K562 (cell line): ENCODE measurements around the gene KCTD19. TPM values are rescaled to one million over a fixed set of nuclear protein-coding genes. Genes with fewer than 3 reads are reported as not detected.

ENCODE experiments used
- ATAC-seq: fragments of 200-7000 bp; cut with Tn5 transposase; 3 replicates; pipeline ENCODE4 v1.9.1; 2020; ENCODE audit warnings: moderate library complexity
- BruUV-seq: library from RNA; stranded (reverse); fragments of 400-500 nt; replicated peaks from 2 replicates; lab custom pipeline; 2021; lab: Mats Ljungman, UMichigan
- CTCF ChIA-PET: fragments of 300-600 bp; formaldehyde crosslinking; extraction: SDS; loops from one replicate; lab custom pipeline; 2021; ENCODE audit warnings: low intra/inter-chr PET ratio; lab: Yijun Ruan, JAX
- POLR2A ChIA-PET: fragments of 300-600, 350-650 bp; sonication (Branson Sonifier 250); formaldehyde crosslinking; extraction: SDS; loops from one replicate; lab custom pipeline; 2021; ENCODE audit warnings: antibody characterized with exemption, inconsistent platforms; lab: Yijun Ruan, JAX
- DNase-seq, 4 experiments: peaks; one replicate each; pipeline versions ENCODE4 v3.0.0 to v3.0.0-alpha.2; 2011 to 2018; ENCODE audit warnings: low spot score in 3 of 4, mixed read lengths in 3 of 4; ENCODE audit errors: extremely low read depth in 1 of 4
- FAIRE-seq: peaks from 2 replicates; lab custom pipeline; 2011; peaks lifted over from hg19 to GRCh38; lab: Jason Lieb, UNC
- H2AFZ ChIP-seq: 2 replicates; pipeline ENCODE4 v1.6.0; 2011; ENCODE audit warnings: low read depth, low read length, control low read depth, inconsistent platforms
- H3K27ac ChIP-seq: fragments of 200-600 bp; 3 replicates; pipeline ENCODE4 v1.8.0; 2011; ENCODE audit warnings: low read depth, mild to moderate bottlenecking, control low read depth, inconsistent platforms, low read length, moderate library complexity, mixed read lengths; ENCODE audit errors: extremely low read depth
- H3K27me3 ChIP-seq, 2 experiments: fragments of 300-600 bp in 1 of 2; 2 replicates in 1 of 2; 3 replicates in 1 of 2; pipeline versions ENCODE4 v1.6.0 to v1.8.0; 2011; ENCODE audit warnings: inconsistent platforms in 2 of 2, low read length in 2 of 2, mild to moderate bottlenecking in 1 of 2, mixed read lengths in 1 of 2, moderate library complexity in 1 of 2; ENCODE audit not compliant: control insufficient read depth in 2 of 2, insufficient read depth in 2 of 2
- H3K36me3 ChIP-seq: fragments of 300-600 bp; 3 replicates; pipeline ENCODE4 v1.8.0; 2011; ENCODE audit warnings: mild to moderate bottlenecking, low read length, inconsistent platforms; ENCODE audit not compliant: control insufficient read depth, insufficient read depth
- H3K4me1 ChIP-seq, 2 experiments: fragments of 200-600 bp in 1 of 2; replicated peaks in 1 of 2; 2 replicates in 1 of 2; 3 replicates in 1 of 2; pipeline versions ENCODE4 v1.5.1 to v1.8.0; 2011; ENCODE audit warnings: inconsistent platforms in 2 of 2, low read length in 2 of 2, mild to moderate bottlenecking in 1 of 2, mixed read lengths in 1 of 2, moderate library complexity in 1 of 2; ENCODE audit not compliant: control insufficient read depth in 2 of 2, insufficient read depth in 2 of 2
- H3K4me2 ChIP-seq: 2 replicates; pipeline ENCODE4 v1.6.1; 2011; ENCODE audit warnings: low read length, control low read depth, inconsistent platforms, mixed read lengths; ENCODE audit not compliant: insufficient read depth
- H3K4me3 ChIP-seq: fragments of 200-600 bp; sonication (generic), shearing (Covaris generic); 2 replicates; pipeline ENCODE4 v1.5.1; 2016; ENCODE audit warnings: control low read depth, inconsistent platforms
- H3K79me2 ChIP-seq: fragments of 200-600 bp; 3 replicates; pipeline ENCODE4 v1.8.0; 2011; ENCODE audit warnings: low read length, inconsistent platforms; ENCODE audit not compliant: control insufficient read depth, insufficient read depth
- H3K9ac ChIP-seq, 2 experiments: 2 replicates each; pipeline versions ENCODE4 v1.6.0 to v1.6.1; 2011; ENCODE audit warnings: low read depth in 2 of 2, low read length in 2 of 2, control low read depth in 1 of 2, inconsistent platforms in 1 of 2, mild to moderate bottlenecking in 1 of 2, mixed read lengths in 1 of 2; ENCODE audit not compliant: insufficient read depth in 1 of 2
- H3K9me1 ChIP-seq: one replicate; pipeline ENCODE4 v1.6.0; 2011; ENCODE audit warnings: inconsistent platforms, mild to moderate bottlenecking, low read length, moderate library complexity; ENCODE audit not compliant: control insufficient read depth, insufficient read depth
- H3K9me3 ChIP-seq: replicated peaks from 2 replicates; pipeline ENCODE4 v1.5.1; 2011; ENCODE audit warnings: low read depth, low read length, inconsistent platforms; ENCODE audit not compliant: control insufficient read depth, insufficient read depth
- H4K20me1 ChIP-seq: replicated peaks from 2 replicates; pipeline ENCODE4 v1.6.1; 2011; ENCODE audit warnings: low read length, inconsistent platforms, mixed read lengths; ENCODE audit not compliant: control insufficient read depth, insufficient read depth
- BRD9 ChIP-seq: fragments of 450-650 bp; IDR thresholded peaks from 2 replicates; pipeline ENCODE4 v1.6.1; 2018; ENCODE audit warnings: low read depth; ENCODE audit not compliant: partially characterized antibody
- CREB3L1 ChIP-seq: fragments of 450-650 bp; IDR thresholded peaks from 2 replicates; pipeline ENCODE4 v1.6.1; 2014; ENCODE audit warnings: low read depth, mild to moderate bottlenecking, moderate library complexity, borderline replicate concordance
- HDAC1 ChIP-seq, 2 experiments: fragments of 450-650 bp; IDR thresholded peaks; 2 replicates each; pipeline ENCODE4 v1.6.1; 2016 to 2017; ENCODE audit warnings: inconsistent platforms in 1 of 2, mild to moderate bottlenecking in 1 of 2, moderate library complexity in 1 of 2
- PHB ChIP-seq: fragments of 250-450 bp; sonication (Bioruptor Pico); IDR thresholded peaks from 2 replicates; pipeline ENCODE4 v1.5.0; 2021
- ZBTB40 ChIP-seq, 2 experiments: fragments of 450-650 bp in 1 of 2; sonication (generic) in 1 of 2; formaldehyde crosslinking in 1 of 2; IDR thresholded peaks; 2 replicates each; pipeline versions ENCODE4 v1.7.1 to v1.9.0; 2016 to 2022; ENCODE audit warnings: inconsistent platforms in 1 of 2, mild to moderate bottlenecking in 1 of 2, missing genetic modification reagents in 1 of 2
- ZNF436 ChIP-seq: fragments of 250-450, 450-650 bp; sonication (Bioruptor Pico); formaldehyde crosslinking; IDR thresholded peaks from 2 replicates; pipeline ENCODE4 v1.7.0; 2020; ENCODE audit warnings: mild to moderate bottlenecking
- WGBS: fragments of 100-300 bp; shearing (Covaris generic); methylation state at CpG from one replicate; pipeline ENCODE4 v1.1.6; 2016; ENCODE audit warnings: low coverage, mixed read lengths; ENCODE audit not compliant: insufficient coverage; ENCODE audit errors: missing lambda C conversion rate; 5-methylcytosine and 5-hydroxymethylcytosine counted together
- in situ Hi-C: fragments of 300-500 bp; cut with MboI; formaldehyde crosslinking; loops from 4 replicates; pipeline ENCODE4 v1.15.0; 2018; ENCODE audit warnings: inconsistent platforms, mixed read lengths
- intact Hi-C: fragments of 100-400 bp; cut with micrococcal nuclease; formaldehyde crosslinking; loops from 2 replicates; pipeline ENCODE4 v1.14.2; 2022
- polyA plus RNA-seq, 8 experiments: library from polyadenylated mRNA; depleted of rRNA in 4 of 8; stranded (reverse) in 5 of 8; unstranded in 3 of 8; fragments of >200 nt; fragmentation: Nextera tagmentation in 2 of 8; fragmentation: Illumina TruSeq in 1 of 8; extraction: Ambion mirVana in 2 of 8; extraction: Trizol in 1 of 8; gene quantifications; 2 replicates each; pipeline versions ENCODE4 v1.2.1 to v1.2.3, GENCODE V29; 2011 to 2014; ENCODE audit warnings: inconsistent platforms in 1 of 8, missing spikeins in 1 of 8
- total RNA-seq, 7 experiments: library from RNA; depleted of rRNA in 6 of 7; stranded (reverse); fragments of >200 nt in 6 of 7; fragmentation: Illumina TruSeq in 2 of 7; extraction: Trizol in 2 of 7; gene quantifications; 2 replicates each; pipeline versions ENCODE4 v1.2.1 to v1.2.3, GENCODE V29; 2011 to 2021; ENCODE audit warnings: low replicate concordance in 1 of 7

KCTD19 gene
- total and polyA plus RNA-seq, 9 of the 15 experiments (the other 6 are each of a cell fraction or from before 2014, with no cell fraction given), result 0.03 to 0.91 (median 0.22) TPM; not detected in 2

GRCh38 chr16:67279296-67280089 lies 47.0 kb downstream of the KCTD19 start, which contains the start of gene PLEKHG4:
Gene PLEKHG4, plus strand, starts transcription at chr16:67279532. Its CDS starts 513 bp downstream, at chr16:67280045.
- BruUV-seq, result TSS peak; percentile 78
- CTCF ChIA-PET, result interaction anchor here (0.6 to 2.3 kb wide), 5 partner anchors 11 to 138 kb away, joined by 3 to 18 read pairs (median 7); no protein-coding TSS in a partner anchor
- ATAC-seq, result peak; percentile 98
- no peak for TF ChIP-seq BRD9
- TF ChIP-seq CREB3L1, result peak; percentile 77; the same call in 1 of the 2 replicates
- peak; percentile 53 for TF ChIP-seq ZBTB40 (IDR thresholded peaks at IDR 0.05)
- TF ChIP-seq ZBTB40 (CRISPR knock-in tag; IDR thresholded peaks at IDR 0.05), result no peak
- TF ChIP-seq ZNF436, result no peak
- TF ChIP-seq HDAC1 (IDR thresholded peaks at IDR 0.05), result peak in 1 of 2 experiments; percentile 26; a peak in 1 of 4 replicates
- TF ChIP-seq PHB (CRISPR knock-in tag), result peak; percentile 88; the same call in 1 of the 2 replicates

More at GRCh38 chr16:67279296-67280089, 47.0 kb downstream of the KCTD19 start, which contains the start of gene PLEKHG4:
- in situ Hi-C loops (no loop called here), intact Hi-C loops (loop anchor here (5.0 kb wide), 1 partner anchor 42 kb away; no protein-coding TSS in a partner anchor)
- Histone ChIP-seq H2AFZ (peak within 1 kb of the TSS; percentile 94), H3K4me3 (peak within 1 kb of the TSS; percentile 74), H4K20me1 (no peaks in the 10 kb centered on the region), H3K27ac (peak within 1 kb of the TSS; percentile 83), H3K9ac (peak within 1 kb of the TSS; percentile 88 to 97), H3K79me2 (peaks cover 30% of the 10 kb centered on the region), H3K9me1 (no peaks in the 10 kb centered on the region), H3K4me1 (peaks cover 22 to 44% of the 10 kb centered on the region in 2 experiments), H3K27me3 (no peaks in the 10 kb centered on the region), H3K36me3 (peaks cover 35% of the 10 kb centered on the region; the same call in 2 of the 3 replicates), H3K9me3 (no peaks in the 10 kb centered on the region), H3K4me2 (peak within 1 kb of the TSS; percentile 95)
- POLR2A ChIA-PET, result interaction anchor here (0.5 to 1.4 kb wide), 5 partner anchors 9 to 232 kb away, joined by 3 to 5 read pairs (median 4); no protein-coding TSS in a partner anchor
- FAIRE-seq, result peak; percentile 85
- peak in 2 of 4 experiments; percentile 91 to 96 for DNase-seq
- 9% methylated on average over 40 of the region's 83 CpGs for WGBS
